ENCODE results near the gene SCNM1.

DNA sequence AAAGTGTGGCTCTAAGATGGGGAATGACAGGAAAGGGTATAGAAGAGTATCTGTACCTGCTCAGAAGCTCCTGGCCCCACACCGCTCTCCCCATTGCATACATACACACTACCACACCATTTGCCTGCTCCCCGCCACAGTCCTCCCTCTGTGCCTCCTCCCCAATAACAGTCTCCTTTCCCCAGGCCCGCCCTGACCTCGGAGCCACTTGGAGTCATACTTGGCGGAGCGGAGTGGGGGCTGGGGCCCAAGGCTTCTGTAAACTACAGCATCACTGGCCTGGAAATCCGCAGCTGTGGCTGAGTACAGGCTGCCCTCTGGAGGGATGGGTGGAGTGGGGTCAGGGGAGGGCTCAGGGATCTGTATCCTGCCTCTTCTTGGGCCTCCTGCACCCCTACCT lies 28.2 kb upstream of the SCNM1 start:
- TF ChIP-seq, protein P1, sequence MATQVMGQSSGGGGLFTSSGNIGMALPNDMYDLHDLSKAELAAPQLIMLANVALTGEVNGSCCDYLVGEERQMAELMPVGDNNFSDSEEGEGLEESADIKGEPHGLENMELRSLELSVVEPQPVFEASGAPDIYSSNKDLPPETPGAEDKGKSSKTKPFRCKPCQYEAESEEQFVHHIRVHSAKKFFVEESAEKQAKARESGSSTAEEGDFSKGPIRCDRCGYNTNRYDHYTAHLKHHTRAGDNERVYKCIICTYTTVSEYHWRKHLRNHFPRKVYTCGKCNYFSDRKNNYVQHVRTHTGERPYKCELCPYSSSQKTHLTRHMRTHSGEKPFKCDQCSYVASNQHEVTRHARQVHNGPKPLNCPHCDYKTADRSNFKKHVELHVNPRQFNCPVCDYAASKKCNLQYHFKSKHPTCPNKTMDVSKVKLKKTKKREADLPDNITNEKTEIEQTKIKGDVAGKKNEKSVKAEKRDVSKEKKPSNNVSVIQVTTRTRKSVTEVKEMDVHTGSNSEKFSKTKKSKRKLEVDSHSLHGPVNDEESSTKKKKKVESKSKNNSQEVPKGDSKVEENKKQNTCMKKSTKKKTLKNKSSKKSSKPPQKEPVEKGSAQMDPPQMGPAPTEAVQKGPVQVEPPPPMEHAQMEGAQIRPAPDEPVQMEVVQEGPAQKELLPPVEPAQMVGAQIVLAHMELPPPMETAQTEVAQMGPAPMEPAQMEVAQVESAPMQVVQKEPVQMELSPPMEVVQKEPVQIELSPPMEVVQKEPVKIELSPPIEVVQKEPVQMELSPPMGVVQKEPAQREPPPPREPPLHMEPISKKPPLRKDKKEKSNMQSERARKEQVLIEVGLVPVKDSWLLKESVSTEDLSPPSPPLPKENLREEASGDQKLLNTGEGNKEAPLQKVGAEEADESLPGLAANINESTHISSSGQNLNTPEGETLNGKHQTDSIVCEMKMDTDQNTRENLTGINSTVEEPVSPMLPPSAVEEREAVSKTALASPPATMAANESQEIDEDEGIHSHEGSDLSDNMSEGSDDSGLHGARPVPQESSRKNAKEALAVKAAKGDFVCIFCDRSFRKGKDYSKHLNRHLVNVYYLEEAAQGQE (IDR thresholded peaks at IDR 0.05; ENCODE audit: low read depth) = no peak
- TF ChIP-seq SP1 (IDR thresholded peaks at IDR 0.05; ENCODE audit: low read depth) (no peak), EZH2 (IDR thresholded peaks at IDR 0.05) (no peak), EZH2phosphoT487 (IDR thresholded peaks at IDR 0.05; ENCODE audit: borderline replicate concordance) (no peak), CTCF (IDR thresholded peaks at IDR 0.05 in 2 of 3, conservative IDR thresholded peaks at IDR 0.05 in 1 of 3; ENCODE audit: borderline replicate concordance in 1 of 3, insufficient read depth in 1 of 3, low read depth in 2 of 3, low read length in 2 of 3) (no peak), RAD21 (IDR thresholded peaks at IDR 0.05; ENCODE audit: low read depth) (no peak), POLR2AphosphoS5 (IDR thresholded peaks at IDR 0.05; ENCODE audit: low read depth, low read length) (no peak), POLR2A (IDR thresholded peaks at IDR 0.05; ENCODE audit: borderline replicate concordance, extremely low read depth, insufficient read depth, insufficient read length) (no peak), SRF (IDR thresholded peaks at IDR 0.05; ENCODE audit: low read depth) (no peak), YY1 (IDR thresholded peaks at IDR 0.05; ENCODE audit: extremely low read depth, insufficient replicate concordance, low read depth, low read length) (no peak)
- TF ChIP-seq, protein P2, sequence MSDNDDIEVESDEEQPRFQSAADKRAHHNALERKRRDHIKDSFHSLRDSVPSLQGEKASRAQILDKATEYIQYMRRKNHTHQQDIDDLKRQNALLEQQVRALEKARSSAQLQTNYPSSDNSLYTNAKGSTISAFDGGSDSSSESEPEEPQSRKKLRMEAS (IDR thresholded peaks at IDR 0.05) = no peak
- TF ChIP-seq, protein P3, sequence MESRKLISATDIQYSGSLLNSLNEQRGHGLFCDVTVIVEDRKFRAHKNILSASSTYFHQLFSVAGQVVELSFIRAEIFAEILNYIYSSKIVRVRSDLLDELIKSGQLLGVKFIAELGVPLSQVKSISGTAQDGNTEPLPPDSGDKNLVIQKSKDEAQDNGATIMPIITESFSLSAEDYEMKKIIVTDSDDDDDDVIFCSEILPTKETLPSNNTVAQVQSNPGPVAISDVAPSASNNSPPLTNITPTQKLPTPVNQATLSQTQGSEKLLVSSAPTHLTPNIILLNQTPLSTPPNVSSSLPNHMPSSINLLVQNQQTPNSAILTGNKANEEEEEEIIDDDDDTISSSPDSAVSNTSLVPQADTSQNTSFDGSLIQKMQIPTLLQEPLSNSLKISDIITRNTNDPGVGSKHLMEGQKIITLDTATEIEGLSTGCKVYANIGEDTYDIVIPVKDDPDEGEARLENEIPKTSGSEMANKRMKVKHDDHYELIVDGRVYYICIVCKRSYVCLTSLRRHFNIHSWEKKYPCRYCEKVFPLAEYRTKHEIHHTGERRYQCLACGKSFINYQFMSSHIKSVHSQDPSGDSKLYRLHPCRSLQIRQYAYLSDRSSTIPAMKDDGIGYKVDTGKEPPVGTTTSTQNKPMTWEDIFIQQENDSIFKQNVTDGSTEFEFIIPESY (IDR thresholded peaks at IDR 0.05; ENCODE audit: extremely low read depth, insufficient replicate concordance, low read length) = no peak
